CD1c-positive myeloid dendritic cell (primary cell): ENCODE data around the gene P2RY14.

Source experiments
- DNase-seq: peaks from one replicate; pipeline ENCODE4 v3.0.0-alpha.2; 2016; ENCODE audit errors: extremely low spot score

Gene P2RY14

GRCh38 chr3:151301787-151302186 lies 23.4 kb upstream of the P2RY14 start:
- no peak for DNase-seq

- peak; percentile 13 for DNase-seq
Observed at GRCh38 chr3:151300539-151300938, 22.2 kb upstream of the P2RY14 start.

- DNase-seq = no peak
Observed at GRCh38 chr3:151299006-151299405, 20.7 kb upstream of the P2RY14 start.

- no peak for DNase-seq
Observed at GRCh38 chr3:151297429-151297828, 19.1 kb upstream of the P2RY14 start.

GRCh38 chr3:151296226-151296625 lies 17.9 kb upstream of the P2RY14 start:
- DNase-seq = no peak

GRCh38 chr3:151293127-151293526 lies 14.8 kb upstream of the P2RY14 start:
- DNase-seq = no peak

GRCh38 chr3:151290673-151291072 lies 12.3 kb upstream of the P2RY14 start:
- peak; percentile 38 for DNase-seq

GRCh38 chr3:151289445-151289844 lies 11.1 kb upstream of the P2RY14 start:
- no peak for DNase-seq

- no peak for DNase-seq
Observed at GRCh38 chr3:151285940-151286339, 7.6 kb upstream of the P2RY14 start.

GRCh38 chr3:151283907-151284461 lies 5.6 kb upstream of the P2RY14 start:
- peak; percentile 71 for DNase-seq

GRCh38 chr3:151283387-151283786 lies 5.0 kb upstream of the P2RY14 start:
- DNase-seq = no peak

- DNase-seq = peak; percentile 75
Observed at GRCh38 chr3:151282921-151283320, 4.6 kb upstream of the P2RY14 start.

- DNase-seq = no peak
Observed at GRCh38 chr3:151281671-151282324, 3.5 kb upstream of the P2RY14 start.

GRCh38 chr3:151276687-151277042 lies 1.7 kb downstream of the P2RY14 start:
- DNase-seq = peak; percentile 28

- no peak for DNase-seq
Observed at GRCh38 chr3:151276038-151276686, 2.2 kb downstream of the P2RY14 start.

GRCh38 chr3:151275091-151275490 lies 3.3 kb downstream of the P2RY14 start:
- no peak for DNase-seq

- DNase-seq = no peak
Observed at GRCh38 chr3:151269631-151270030, 8.7 kb downstream of the P2RY14 start.

- DNase-seq = peak; percentile 28
Observed at GRCh38 chr3:151268267-151269235, 9.8 kb downstream of the P2RY14 start.

GRCh38 chr3:151267066-151267465 lies 11.3 kb downstream of the P2RY14 start:
- DNase-seq = no peak

GRCh38 chr3:151265866-151266265 lies 12.5 kb downstream of the P2RY14 start:
- peak; percentile 92 for DNase-seq

GRCh38 chr3:151265166-151265565 lies 13.2 kb downstream of the P2RY14 start:
- peak; percentile 63 for DNase-seq

- DNase-seq = no peak
Observed at GRCh38 chr3:151264605-151265004, 13.7 kb downstream of the P2RY14 start.
